ENCODE results near the gene ZNF280B. TPM values are rescaled to one million over a fixed set of nuclear protein-coding genes. Genes with fewer than 3 reads are reported as not detected.

Gene ZNF280B
- total RNA-seq, result 3.1 TPM
- polyA plus RNA-seq (ENCODE audit: insufficient read depth in 1 of 8, insufficient read length in 8 of 8, low replicate concordance in 1 of 8), result 1 to 10 TPM; 3.8 to 9.3 (median 4.3) TPM
- long read RNA-seq, donor 1, full-length matches to known transcripts, result 1 of 1 reads
- long read RNA-seq, donor 1, partial matches to known transcripts, result 0 of 1 reads
- long read RNA-seq, donor 1, other reads (novel, unspliced or antisense), result 0 of 1 reads
- long read RNA-seq, donor 2, partial matches to known transcripts, result 0 of 1 reads
- long read RNA-seq, donor 2, other reads (novel, unspliced or antisense), result 0 of 1 reads
- long read RNA-seq, donor 3, full-length matches to known transcripts, result 3 of 3 reads
- long read RNA-seq, donor 3, partial matches to known transcripts, result 0 of 3 reads
- long read RNA-seq, donor 3, other reads (novel, unspliced or antisense), result 0 of 3 reads
- long read RNA-seq, donor 4, full-length matches to known transcripts, result 1 of 1 reads
- long read RNA-seq, donor 4, partial matches to known transcripts, result 0 of 1 reads
- long read RNA-seq, donor 4, other reads (novel, unspliced or antisense), result 0 of 1 reads
- long read RNA-seq, donor 5, full-length matches to known transcripts, result 4 of 4 reads
- long read RNA-seq, donor 5, partial matches to known transcripts, result 0 of 4 reads
- long read RNA-seq, donor 5, other reads (novel, unspliced or antisense), result 0 of 4 reads
- long read RNA-seq, donor 6, partial matches to known transcripts, result 0 of 1 reads
- long read RNA-seq, donor 6, other reads (novel, unspliced or antisense), result 0 of 1 reads
- long read RNA-seq, donor 7, full-length matches to known transcripts, result 3 of 3 reads
- long read RNA-seq, donor 7, partial matches to known transcripts, result 0 of 3 reads
- long read RNA-seq, donor 7, other reads (novel, unspliced or antisense), result 0 of 3 reads
- long read RNA-seq, donor 8, result 0 reads
- long read RNA-seq, donor 9, result 0 reads
- long read RNA-seq, donor 10, partial matches to known transcripts, result 0 of 1 reads
- long read RNA-seq, donor 10, other reads (novel, unspliced or antisense), result 0 of 1 reads
- long read RNA-seq, donor 11, partial matches to known transcripts, result 0 of 1 reads
- long read RNA-seq, donor 11, other reads (novel, unspliced or antisense), result 0 of 1 reads

DNA sequence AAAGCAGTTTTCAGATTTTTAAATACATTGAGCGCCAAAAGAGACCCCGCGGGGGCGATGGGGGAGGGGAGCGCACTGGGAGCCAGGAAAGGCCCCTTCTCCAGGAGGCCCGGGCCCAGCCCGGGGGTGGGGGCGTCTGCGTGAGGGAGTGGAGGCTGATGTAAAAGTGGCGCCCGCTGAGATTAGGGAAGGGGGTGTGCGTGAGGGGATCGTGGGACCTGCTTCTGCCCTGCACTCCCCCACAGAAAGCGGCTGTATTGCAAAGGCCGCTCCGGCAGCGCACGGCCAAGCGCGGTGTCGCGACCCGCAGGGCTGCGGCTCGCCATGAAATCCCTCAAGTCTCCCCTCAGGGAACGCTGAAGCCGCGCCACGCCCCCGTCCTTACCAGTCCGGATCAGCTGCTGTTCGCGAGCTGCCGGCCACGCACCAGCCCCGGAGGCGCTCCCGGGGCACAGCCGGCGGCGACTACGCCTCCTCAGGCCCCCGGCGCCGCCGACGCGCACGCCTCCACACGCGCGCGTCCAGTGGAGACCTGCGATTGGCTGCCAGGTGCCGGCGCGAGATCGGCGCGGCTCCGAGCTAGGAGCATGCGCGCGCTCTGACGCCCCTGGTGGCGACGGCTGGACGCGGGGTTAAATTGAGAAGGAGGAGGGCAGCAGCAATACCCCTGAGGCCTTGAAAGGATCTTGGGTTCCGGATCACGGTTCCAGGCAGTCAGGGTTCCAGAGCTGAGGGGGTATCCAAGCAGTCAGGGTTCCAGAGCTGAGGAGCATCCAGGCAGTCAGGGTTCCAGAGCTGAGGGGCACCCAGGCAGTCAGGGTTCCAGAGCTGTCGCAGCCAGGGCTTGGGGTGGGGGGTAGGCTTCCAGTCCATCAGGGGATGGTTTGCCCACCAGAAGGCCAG is at the start of gene ZNF280B:
TSS of gene ZNF280B (minus strand) at position 469 of the 903 bp plus-strand sequence. CDS start 19,344 bp downstream, outside the sequence.
- peak; percentile 88 for DNase-seq
- H3K4me1 ChIP-seq (ENCODE audit: control insufficient read depth, insufficient read depth, low read length), result peaks cover 7% of the 10 kb centered on the region
- no peaks in the 10 kb centered on the region for H3K27me3 ChIP-seq (ENCODE audit: control insufficient read depth, insufficient read depth, low read length)
- H3K9me3 ChIP-seq (replicated peaks; ENCODE audit: control insufficient read depth, low read depth, low read length), result peaks cover 2% of the 10 kb centered on the region
- under 1% methylated on average over 62 of the region's 72 CpGs for WGBS (ENCODE audit: insufficient coverage)
- H3K27ac ChIP-seq (ENCODE audit: low read length), result no peak within 1 kb of the TSS
- no peaks in the 10 kb centered on the region for H3K36me3 ChIP-seq (ENCODE audit: control insufficient read depth, insufficient read depth, low read length)
- H3K4me3 ChIP-seq (ENCODE audit: low read length), result peak within 1 kb of the TSS; percentile 63

GRCh38 chr22:22556995-22557925 is 48.7 kb upstream of the ZNF280B start:
- Histone ChIP-seq H3K27ac (ENCODE audit: low read length) (no peak overlapping the region), H3K27me3 (ENCODE audit: control insufficient read depth, insufficient read depth, low read length) (no peaks in the 10 kb centered on the region), H3K9me3 (replicated peaks; ENCODE audit: control insufficient read depth, low read depth, low read length) (no peaks in the 10 kb centered on the region), H3K36me3 (ENCODE audit: control insufficient read depth, insufficient read depth, low read length) (no peaks in the 10 kb centered on the region), H3K4me1 (ENCODE audit: control insufficient read depth, insufficient read depth, low read length) (no peaks in the 10 kb centered on the region), H3K4me3 (ENCODE audit: low read length) (no peak overlapping the region)
- no peak for DNase-seq
- 94% methylated on average over 27 of the region's 38 CpGs for WGBS (ENCODE audit: insufficient coverage)

- Histone ChIP-seq H3K27me3 (ENCODE audit: control insufficient read depth, insufficient read depth, low read length) (no peaks in the 10 kb centered on the region), H3K27ac (ENCODE audit: low read length) (no peak overlapping the region), H3K4me1 (ENCODE audit: control insufficient read depth, insufficient read depth, low read length) (no peaks in the 10 kb centered on the region), H3K4me3 (ENCODE audit: low read length) (no peak overlapping the region), H3K9me3 (replicated peaks; ENCODE audit: control insufficient read depth, low read depth, low read length) (no peaks in the 10 kb centered on the region), H3K36me3 (ENCODE audit: control insufficient read depth, insufficient read depth, low read length) (no peaks in the 10 kb centered on the region)
- 93% methylated on average over 11 of the region's 14 CpGs for WGBS (ENCODE audit: insufficient coverage)
- DNase-seq, result no peak
Observed at GRCh38 chr22:22556578-22556977, 48.0 kb upstream of the ZNF280B start.

DNA sequence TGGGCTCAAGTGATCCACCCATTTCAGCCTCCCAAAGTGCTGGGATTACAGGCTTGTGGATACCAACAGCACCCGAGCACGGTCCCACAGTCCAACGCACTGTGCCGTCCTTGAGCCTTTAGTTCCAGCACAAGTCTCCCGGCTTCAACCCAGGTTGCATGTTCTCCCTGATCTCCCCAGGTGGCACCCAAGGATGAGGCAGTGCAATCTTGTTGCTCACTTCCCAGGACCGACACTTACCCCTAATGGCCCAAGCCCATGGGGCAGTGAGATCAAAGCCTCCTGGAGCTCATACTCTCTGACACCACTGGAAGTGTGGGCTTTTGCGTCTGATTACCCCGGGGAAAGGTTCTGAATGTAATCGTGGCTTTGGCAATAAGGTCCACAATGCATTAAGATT is 47.1 kb upstream of the ZNF280B start:
- DNase-seq, result no peak
- Histone ChIP-seq H3K27me3 (ENCODE audit: control insufficient read depth, insufficient read depth, low read length) (no peaks in the 10 kb centered on the region), H3K36me3 (ENCODE audit: control insufficient read depth, insufficient read depth, low read length) (no peaks in the 10 kb centered on the region), H3K4me3 (ENCODE audit: low read length) (no peak overlapping the region), H3K4me1 (ENCODE audit: control insufficient read depth, insufficient read depth, low read length) (no peaks in the 10 kb centered on the region), H3K9me3 (replicated peaks; ENCODE audit: control insufficient read depth, low read depth, low read length) (no peaks in the 10 kb centered on the region), H3K27ac (ENCODE audit: low read length) (no peak overlapping the region)
- WGBS (ENCODE audit: insufficient coverage), result 92% methylated on average over 6 of the region's 9 CpGs

- WGBS (ENCODE audit: insufficient coverage), result 100% methylated on average over 1 of the region's 4 CpGs
- no peaks in the 10 kb centered on the region for H3K9me3 ChIP-seq (replicated peaks; ENCODE audit: control insufficient read depth, low read depth, low read length)
Observed at GRCh38 chr22:22554587-22555284, 46.2 kb upstream of the ZNF280B start.

GRCh38 chr22:22553735-22554586 is 45.4 kb upstream of the ZNF280B start:
- peak; percentile 13 for DNase-seq
- H3K4me1 ChIP-seq (ENCODE audit: control insufficient read depth, insufficient read depth, low read length), result no peaks in the 10 kb centered on the region
- no peak overlapping the region for H3K27ac ChIP-seq (ENCODE audit: low read length)
- no peak overlapping the region for H3K4me3 ChIP-seq (ENCODE audit: low read length)
- H3K27me3 ChIP-seq (ENCODE audit: control insufficient read depth, insufficient read depth, low read length), result no peaks in the 10 kb centered on the region
- no peaks in the 10 kb centered on the region for H3K36me3 ChIP-seq (ENCODE audit: control insufficient read depth, insufficient read depth, low read length)
- WGBS (ENCODE audit: insufficient coverage), result no CpG with 5 or more reads among the region's 8 CpGs
- H3K9me3 ChIP-seq (replicated peaks; ENCODE audit: control insufficient read depth, low read depth, low read length), result no peaks in the 10 kb centered on the region

More at GRCh38 chr22:22554587-22555284, 46.2 kb upstream of the ZNF280B start:
- Histone ChIP-seq H3K36me3 (ENCODE audit: control insufficient read depth, insufficient read depth, low read length) (no peaks in the 10 kb centered on the region), H3K27me3 (ENCODE audit: control insufficient read depth, insufficient read depth, low read length) (no peaks in the 10 kb centered on the region), H3K4me3 (ENCODE audit: low read length) (no peak overlapping the region), H3K27ac (ENCODE audit: low read length) (no peak overlapping the region), H3K4me1 (ENCODE audit: control insufficient read depth, insufficient read depth, low read length) (no peaks in the 10 kb centered on the region)
- DNase-seq, result no peak

- Histone ChIP-seq H3K9me3 (replicated peaks; ENCODE audit: control insufficient read depth, low read depth, low read length) (no peaks in the 10 kb centered on the region), H3K36me3 (ENCODE audit: control insufficient read depth, insufficient read depth, low read length) (no peaks in the 10 kb centered on the region), H3K27me3 (ENCODE audit: control insufficient read depth, insufficient read depth, low read length) (peaks cover 3% of the 10 kb centered on the region), H3K27ac (ENCODE audit: low read length) (no peak overlapping the region), H3K4me1 (ENCODE audit: control insufficient read depth, insufficient read depth, low read length) (no peaks in the 10 kb centered on the region), H3K4me3 (ENCODE audit: low read length) (no peak overlapping the region)
- DNase-seq, result no peak
- WGBS (ENCODE audit: insufficient coverage), result 100% methylated on average over 1 of the region's 1 CpG
Observed at GRCh38 chr22:22553141-22553540, 44.6 kb upstream of the ZNF280B start.

DNA sequence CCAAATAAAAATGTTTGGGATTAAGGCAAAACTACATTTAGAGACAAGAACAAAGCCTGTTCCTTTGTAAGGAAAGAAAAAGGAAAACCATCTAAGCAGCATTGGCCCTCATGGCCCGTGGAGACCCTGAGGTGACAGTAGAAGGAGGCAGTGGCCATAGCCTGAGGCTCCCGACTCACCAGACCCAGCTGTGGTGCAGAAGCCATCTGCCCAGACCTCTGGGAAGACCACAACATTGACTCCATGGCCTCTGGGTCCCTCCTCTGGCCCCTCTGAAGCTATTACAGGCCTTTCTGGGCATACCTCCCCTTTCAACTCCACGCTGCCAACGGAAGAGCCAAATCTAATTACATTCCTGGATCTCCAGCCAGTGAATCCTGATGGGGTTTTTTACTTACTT is 44.1 kb upstream of the ZNF280B start:
- WGBS (ENCODE audit: insufficient coverage), result 30% methylated on average over 2 of the region's 4 CpGs
- DNase-seq, result peak; percentile 32
- no peaks in the 10 kb centered on the region for H3K4me1 ChIP-seq (ENCODE audit: control insufficient read depth, insufficient read depth, low read length)

More for the DNA sequence above, 44.1 kb upstream of the ZNF280B start:
- no peak overlapping the region for H3K4me3 ChIP-seq (ENCODE audit: low read length)
- no peaks in the 10 kb centered on the region for H3K36me3 ChIP-seq (ENCODE audit: control insufficient read depth, insufficient read depth, low read length)
- H3K27ac ChIP-seq (ENCODE audit: low read length), result no peak overlapping the region
- H3K27me3 ChIP-seq (ENCODE audit: control insufficient read depth, insufficient read depth, low read length), result peaks cover 4% of the 10 kb centered on the region
- no peaks in the 10 kb centered on the region for H3K9me3 ChIP-seq (replicated peaks; ENCODE audit: control insufficient read depth, low read depth, low read length)

Data from muscle of leg (tissue), 16 donors.